PC-9 (cell line): ENCODE measurements around the gene PDE4B. TPM values are rescaled to one million over a fixed set of nuclear protein-coding genes. Genes with fewer than 3 reads are reported as not detected.
A peak's percentile ranks its signal among the peaks of the same experiment; 100 is the strongest.

Source experiments
- BruUV-seq: library from RNA; stranded (reverse); fragments of 400-500 nt; replicated peaks from 2 replicates; lab custom pipeline; 2021; lab: Mats Ljungman, UMichigan
- CTCF ChIA-PET: fragments of 300-600 bp; sonication (Branson Sonifier 250); formaldehyde crosslinking; loops from one replicate; lab custom pipeline; 2022; ENCODE audit warnings: antibody characterized with exemption; lab: Charles Lee
- POLR2A ChIA-PET: fragments of 300-600 bp; sonication (Branson Sonifier 250); formaldehyde crosslinking; loops from one replicate; lab custom pipeline; 2022; ENCODE audit warnings: antibody characterized with exemption; ENCODE audit not compliant: unreplicated experiment; lab: Charles Lee
- DNase-seq, 2 experiments: peaks; one replicate each; pipeline versions ENCODE4 v3.0.0 to v3.0.0-alpha.2; 2015 to 2022; ENCODE audit warnings: mixed read lengths in 1 of 2
- H2AFZ ChIP-seq: fragments of 200-600 bp; sonication (generic); 2 replicates; pipeline ENCODE4 v1.8.1; 2017; ENCODE audit warnings: antibody characterized with exemption
- H3F3A ChIP-seq: fragments of 200-600 bp; sonication (generic); 2 replicates; pipeline ENCODE4 v1.8.1; 2017; ENCODE audit warnings: antibody characterized with exemption, mild to moderate bottlenecking, low read depth; ENCODE audit not compliant: insufficient read depth
- H3K27ac ChIP-seq: fragments of 200-600 bp; sonication (generic); 2 replicates; pipeline ENCODE4 v1.6.1; 2016; ENCODE audit warnings: mixed run types
- H3K27me3 ChIP-seq: fragments of 200-600 bp; sonication (generic); 2 replicates; pipeline ENCODE4 v1.6.1; 2016; ENCODE audit warnings: low read depth, mixed run types; ENCODE audit not compliant: insufficient read depth
- H3K36me3 ChIP-seq: fragments of 200-600 bp; sonication (generic); 2 replicates; pipeline ENCODE4 v1.6.1; 2016; ENCODE audit warnings: low read depth, mixed run types
- H3K4me1 ChIP-seq: fragments of 200-600 bp; sonication (generic); replicated peaks from 2 replicates; pipeline ENCODE4 v1.6.1; 2016; ENCODE audit warnings: mixed run types; ENCODE audit not compliant: insufficient read depth
- H3K4me2 ChIP-seq: fragments of 200-600 bp; sonication (generic); 2 replicates; pipeline ENCODE4 v1.6.1; 2017; ENCODE audit warnings: mixed run types
- H3K4me3 ChIP-seq: fragments of 200-600 bp; sonication (generic); 2 replicates; pipeline ENCODE4 v1.6.1; 2016; ENCODE audit warnings: mixed run types
- H3K79me2 ChIP-seq: fragments of 200-600 bp; sonication (generic); 2 replicates; pipeline ENCODE4 v1.6.1; 2017; ENCODE audit warnings: low read depth, mixed run types
- H3K9me2 ChIP-seq: fragments of 200-600 bp; sonication (generic); 2 replicates; pipeline ENCODE4 v1.8.1; 2017; ENCODE audit warnings: mild to moderate bottlenecking; ENCODE audit not compliant: insufficient read depth
- H3K9me3 ChIP-seq: fragments of 200-600 bp; sonication (generic); 2 replicates; pipeline ENCODE4 v1.8.1; 2016; ENCODE audit warnings: low read depth; ENCODE audit not compliant: insufficient read depth
- H4K20me1 ChIP-seq: fragments of 200-600 bp; sonication (generic); 2 replicates; pipeline ENCODE4 v1.8.1; 2017; ENCODE audit not compliant: insufficient read depth
- CTCF ChIP-seq: fragments of 200-600 bp; sonication (generic); conservative IDR thresholded peaks from 2 replicates; pipeline ENCODE4 v1.6.1; 2017; ENCODE audit warnings: mixed run types, antibody characterized with exemption, mild to moderate bottlenecking, moderate library complexity
- EZH2 ChIP-seq: fragments of 200-600 bp; sonication (generic); IDR thresholded peaks from 2 replicates; pipeline ENCODE4 v1.8.0; 2017; ENCODE audit warnings: antibody characterized with exemption, low read depth
- intact Hi-C: fragments of 100-400 bp; cut with micrococcal nuclease; formaldehyde crosslinking; loops from one replicate; pipeline ENCODE4 v1.10.0; 2022; ENCODE audit not compliant: unreplicated experiment
- total RNA-seq: library from RNA; stranded (reverse); gene quantifications from 2 replicates; pipeline ENCODE4 v1.2.3, GENCODE V29; 2021

PDE4B gene
- total RNA-seq, 1 experiment from 2014 or later, result 1.3 TPM

- TF ChIP-seq CTCF (no peak), EZH2 (no peak)
- no peaks in the 10 kb centered on the region for H3K36me3 ChIP-seq
- DNase-seq, result peak in 1 of 2 experiments; percentile 59
- no peaks in the 10 kb centered on the region for H3K27me3 ChIP-seq
- no TSS peak for BruUV-seq
- CTCF ChIA-PET, result no interaction called here
- intact Hi-C loops, result no loop called here
- H3K4me1 ChIP-seq, result 0 out of 2 replicates have a peak, but pooled peaks cover 6% of the 10 kb centered on the region
- POLR2A ChIA-PET, result no interaction called here
- H3K9me3 ChIP-seq, result no peaks in the 10 kb centered on the region
- H4K20me1 ChIP-seq, result no peaks in the 10 kb centered on the region
- no peak overlapping the region for H3K4me2 ChIP-seq
- H3K4me3 ChIP-seq, result no peak overlapping the region
- H2AFZ ChIP-seq, result no peak overlapping the region
- no peak overlapping the region for H3K27ac ChIP-seq
- H3K9me2 ChIP-seq, result no peaks in the 10 kb centered on the region
- no peaks in the 10 kb centered on the region for H3K79me2 ChIP-seq
- H3F3A ChIP-seq, result no peaks in the 10 kb centered on the region
Measured at GRCh38 chr1:66231217-66231616, 438.5 kb downstream of the PDE4B start.

- Histone ChIP-seq H3K4me1 (0 out of 2 replicates have a peak, but pooled peaks cover 6% of the 10 kb centered on the region), H3K4me2 (no peak overlapping the region), H3F3A (no peaks in the 10 kb centered on the region), H3K9me2 (no peaks in the 10 kb centered on the region), H3K79me2 (no peaks in the 10 kb centered on the region), H3K27ac (no peak overlapping the region), H3K4me3 (no peak overlapping the region), H2AFZ (no peak overlapping the region), H3K27me3 (no peaks in the 10 kb centered on the region), H4K20me1 (no peaks in the 10 kb centered on the region), H3K36me3 (no peaks in the 10 kb centered on the region), H3K9me3 (no peaks in the 10 kb centered on the region)
- intact Hi-C loops, result no loop called here
- POLR2A ChIA-PET, result no interaction called here
- DNase-seq, result no peak
- TF ChIP-seq CTCF (no peak), EZH2 (no peak)
- CTCF ChIA-PET, result no interaction called here
- no TSS peak for BruUV-seq
Measured at GRCh38 chr1:66231681-66232463, 439.2 kb downstream of the PDE4B start.

- no peaks in the 10 kb centered on the region for H3K36me3 ChIP-seq
- DNase-seq, result no peak
- no peaks in the 10 kb centered on the region for H3K9me2 ChIP-seq
- H3F3A ChIP-seq, result no peaks in the 10 kb centered on the region
- H3K4me1 ChIP-seq, result no peaks in the 10 kb centered on the region
- no peak overlapping the region for H3K27ac ChIP-seq
- BruUV-seq, result no TSS peak
- CTCF ChIA-PET, result no interaction called here
- H2AFZ ChIP-seq, result no peak overlapping the region
- intact Hi-C loops, result no loop called here
- H3K4me2 ChIP-seq, result no peak overlapping the region
- no peak overlapping the region for H3K4me3 ChIP-seq
- no peaks in the 10 kb centered on the region; the same call in 1 of the 2 replicates for H3K9me3 ChIP-seq
- no peak for TF ChIP-seq CTCF
- TF ChIP-seq EZH2, result no peak
- no peaks in the 10 kb centered on the region for H3K27me3 ChIP-seq
- POLR2A ChIA-PET, result no interaction called here
- no peaks in the 10 kb centered on the region for H3K79me2 ChIP-seq
- no peaks in the 10 kb centered on the region for H4K20me1 ChIP-seq
Measured at GRCh38 chr1:66237042-66237441, 444.3 kb downstream of the PDE4B start.
